Measurements from ENCODE around the gene MYO7A. TPM values are rescaled to one million over a fixed set of nuclear protein-coding genes. Genes with fewer than 3 reads are reported as not detected.

MYO7A gene
- polyA plus RNA-seq, 1 donor (not counting 4 experiments of a cell fraction or from before 2014, with no cell fraction given) = 0.75 TPM

- Histone ChIP-seq H3K4me1 (ENCODE audit: control insufficient read depth, extremely low read depth, insufficient read depth, low read length) (no peaks in the 10 kb centered on the region), H3K9me1 (ENCODE audit: control insufficient read depth, extremely low read depth, insufficient read depth, low read length) (no peaks in the 10 kb centered on the region), H2AFZ (ENCODE audit: control insufficient read depth, low read length) (no peak overlapping the region), H3K79me2 (ENCODE audit: control insufficient read depth, insufficient read depth, low read length) (no peaks in the 10 kb centered on the region), H3K9me3 (ENCODE audit: control insufficient read depth, low read depth, low read length) (no peaks in the 10 kb centered on the region), H4K20me1 (ENCODE audit: control insufficient read depth, extremely low read depth, insufficient read depth, low read length) (no peaks in the 10 kb centered on the region), H3K36me3 (ENCODE audit: control insufficient read depth in 2 of 2, extremely low read depth in 1 of 2, insufficient read depth in 2 of 2, low read length in 2 of 2) (no peaks in the 10 kb centered on the region), H3K27ac (ENCODE audit: control insufficient read depth, insufficient read depth, low read length) (no peak overlapping the region), H3K4me3 (ENCODE audit: control insufficient read depth in 2 of 3, extremely low read depth in 1 of 3, insufficient read depth in 2 of 3, low read depth in 1 of 3, low read length in 3 of 3) (no peak overlapping the region), H3K9ac (ENCODE audit: control insufficient read depth, extremely low read depth, insufficient read depth, low read length) (no peak overlapping the region), H3K4me2 (ENCODE audit: control insufficient read depth, extremely low read depth, insufficient read depth, low read depth, low read length) (no peak overlapping the region), H3K27me3 (ENCODE audit: control insufficient read depth, extremely low read depth, insufficient read depth, low read length) (no peaks in the 10 kb centered on the region)
- dilution Hi-C loops (cut with MboI; ENCODE audit: extremely low pct_ligation_motif_present, low sequenced_read_pairs) = no loop called here
- DNase-seq (ENCODE audit: low read depth, low spot score) = no peak
- TF ChIP-seq CTCF (optimal IDR thresholded peaks at IDR 0.05 in 1 of 3, IDR thresholded peaks at IDR 0.05 in 1 of 3, conservative IDR thresholded peaks at IDR 0.05 in 1 of 3; ENCODE audit: extremely low read depth in 1 of 3, insufficient read depth in 2 of 3, low read length in 3 of 3) (no peak), EZH2 (IDR thresholded peaks at IDR 0.05; ENCODE audit: low read length) (no peak)
- no peak for FAIRE-seq
These were observed 89.1 kb downstream of the MYO7A start for GRCh38 chr11:77217156-77217555.

- TF ChIP-seq CTCF (optimal IDR thresholded peaks at IDR 0.05 in 1 of 3, IDR thresholded peaks at IDR 0.05 in 1 of 3, conservative IDR thresholded peaks at IDR 0.05 in 1 of 3; ENCODE audit: extremely low read depth in 1 of 3, insufficient read depth in 2 of 3, low read length in 3 of 3) (no peak), EZH2 (IDR thresholded peaks at IDR 0.05; ENCODE audit: low read length) (no peak)
- Histone ChIP-seq H3K9me1 (ENCODE audit: control insufficient read depth, extremely low read depth, insufficient read depth, low read length) (no peaks in the 10 kb centered on the region), H3K36me3 (ENCODE audit: control insufficient read depth in 2 of 2, extremely low read depth in 1 of 2, insufficient read depth in 2 of 2, low read length in 2 of 2) (no peaks in the 10 kb centered on the region), H3K9me3 (ENCODE audit: control insufficient read depth, low read depth, low read length) (no peaks in the 10 kb centered on the region), H3K4me3 (ENCODE audit: control insufficient read depth in 2 of 3, extremely low read depth in 1 of 3, insufficient read depth in 2 of 3, low read depth in 1 of 3, low read length in 3 of 3) (no peak overlapping the region), H3K4me2 (ENCODE audit: control insufficient read depth, extremely low read depth, insufficient read depth, low read depth, low read length) (no peak overlapping the region), H4K20me1 (ENCODE audit: control insufficient read depth, extremely low read depth, insufficient read depth, low read length) (no peaks in the 10 kb centered on the region), H3K27me3 (ENCODE audit: control insufficient read depth, extremely low read depth, insufficient read depth, low read length) (no peaks in the 10 kb centered on the region), H2AFZ (ENCODE audit: control insufficient read depth, low read length) (no peak overlapping the region), H3K4me1 (ENCODE audit: control insufficient read depth, extremely low read depth, insufficient read depth, low read length) (no peaks in the 10 kb centered on the region), H3K9ac (ENCODE audit: control insufficient read depth, extremely low read depth, insufficient read depth, low read length) (no peak overlapping the region), H3K27ac (ENCODE audit: control insufficient read depth, insufficient read depth, low read length) (no peak overlapping the region), H3K79me2 (ENCODE audit: control insufficient read depth, insufficient read depth, low read length) (no peaks in the 10 kb centered on the region)
- DNase-seq (ENCODE audit: low read depth, low spot score) (no peak), FAIRE-seq (no peak)
- dilution Hi-C loops (cut with MboI; ENCODE audit: extremely low pct_ligation_motif_present, low sequenced_read_pairs) = no loop called here
These were observed 95.8 kb downstream of the MYO7A start for GRCh38 chr11:77223797-77224196.

Measured in keratinocyte (primary cell).